ENCODE results near the gene ETFDH.
"Not testable (repeated sequence)": the region's sequence is repeated elsewhere in the genome, so short reads cannot be mapped to it uniquely, and the experiment has no call there.

DNA sequence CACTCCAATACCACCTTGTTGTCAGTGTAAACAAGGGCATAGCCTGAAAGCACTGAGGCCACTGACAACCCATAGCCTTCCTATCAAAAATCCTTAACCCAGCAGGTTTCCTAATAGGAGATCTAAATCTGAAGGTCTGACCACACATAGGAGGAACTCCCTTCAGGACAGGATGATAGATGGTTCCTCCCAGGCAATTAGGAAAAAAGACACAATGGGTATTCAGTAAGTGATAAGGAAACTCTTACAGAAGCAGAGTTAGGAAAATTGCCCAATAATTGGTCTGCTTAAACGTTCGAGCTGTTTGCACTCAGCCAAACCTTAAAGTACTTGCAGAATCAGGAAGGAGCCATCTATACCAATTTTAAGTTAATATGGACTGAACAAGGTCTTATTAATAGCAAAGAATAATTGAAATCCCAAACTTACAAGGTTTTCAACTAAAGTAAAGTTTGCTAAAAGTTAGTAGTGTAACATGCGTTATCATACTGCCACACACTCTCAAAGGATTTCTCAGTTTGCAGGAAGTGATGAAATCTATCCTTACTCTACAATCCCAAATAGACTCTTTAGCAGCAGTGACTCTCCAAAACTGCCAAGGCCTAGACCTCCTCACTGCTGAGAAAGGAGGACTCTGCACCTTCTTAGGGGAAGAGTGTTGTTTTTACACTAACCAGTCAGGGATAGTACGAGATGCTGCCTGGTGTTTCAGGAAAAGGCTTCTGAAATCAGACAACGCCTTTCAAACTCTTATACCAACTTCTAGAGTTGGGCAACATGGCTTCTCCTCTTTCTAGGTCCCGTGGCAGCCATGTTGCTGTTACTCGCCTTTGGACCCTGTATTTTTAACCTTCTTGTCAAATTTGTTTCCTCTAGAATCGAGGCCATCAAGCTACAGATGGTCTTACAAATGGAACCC is 8.1 kb upstream of the ETFDH start:
- TF ChIP-seq POLR2A, CTCF, EP300 (IDR thresholded peaks at IDR 0.05): not testable (repeated sequence)
